22Rv1 (cell line): ENCODE results near the gene LDLRAD4.

ENCODE experiments used
- H3K27ac ChIP-seq: fragments of 450-650 bp; 2 replicates; pipeline ENCODE4 v1.5.1; 2017
- CTCF ChIP-seq: fragments of 450-650 bp; IDR thresholded peaks from 2 replicates; pipeline ENCODE4 v1.5.1; 2017; ENCODE audit warnings: mild to moderate bottlenecking
- ZFX ChIP-seq: fragments of 450-650 bp; IDR thresholded peaks from 2 replicates; pipeline ENCODE4 v1.6.1; 2017; ENCODE audit warnings: antibody characterized with exemption, borderline replicate concordance

Gene LDLRAD4

GRCh38 chr18:13584825-13585224 lies 366.3 kb downstream of the LDLRAD4 start:
- no peak overlapping the region for H3K27ac ChIP-seq
- TF ChIP-seq CTCF (no peak), ZFX (no peak)

- no peak overlapping the region for H3K27ac ChIP-seq
- TF ChIP-seq CTCF (no peak), ZFX (no peak)
Measured at GRCh38 chr18:13585379-13586153, 367.0 kb downstream of the LDLRAD4 start.

GRCh38 chr18:13587001-13587400 lies 368.4 kb downstream of the LDLRAD4 start:
- TF ChIP-seq ZFX (no peak), CTCF (no peak)
- H3K27ac ChIP-seq = no peak overlapping the region

- TF ChIP-seq ZFX (no peak), CTCF (no peak)
- no peak overlapping the region for H3K27ac ChIP-seq
Measured at GRCh38 chr18:13587477-13587876, 368.9 kb downstream of the LDLRAD4 start.

- TF ChIP-seq CTCF = no peak
- TF ChIP-seq ZFX = no peak
- no peak overlapping the region for H3K27ac ChIP-seq
Measured at GRCh38 chr18:13587937-13588336, 369.4 kb downstream of the LDLRAD4 start.

- no peak for TF ChIP-seq ZFX
- TF ChIP-seq CTCF = no peak
- no peak overlapping the region for H3K27ac ChIP-seq
Measured at GRCh38 chr18:13589316-13589715, 370.8 kb downstream of the LDLRAD4 start.

- H3K27ac ChIP-seq = no peak overlapping the region
- TF ChIP-seq ZFX (no peak), CTCF (no peak)
Measured at GRCh38 chr18:13589943-13590342, 371.4 kb downstream of the LDLRAD4 start.
